ENCODE data around the gene CHD6.
"Not testable (repeated sequence)": the region's sequence is repeated elsewhere in the genome, so short reads cannot be mapped to it uniquely, and the experiment has no call there.

The CHD6 gene

DNA sequence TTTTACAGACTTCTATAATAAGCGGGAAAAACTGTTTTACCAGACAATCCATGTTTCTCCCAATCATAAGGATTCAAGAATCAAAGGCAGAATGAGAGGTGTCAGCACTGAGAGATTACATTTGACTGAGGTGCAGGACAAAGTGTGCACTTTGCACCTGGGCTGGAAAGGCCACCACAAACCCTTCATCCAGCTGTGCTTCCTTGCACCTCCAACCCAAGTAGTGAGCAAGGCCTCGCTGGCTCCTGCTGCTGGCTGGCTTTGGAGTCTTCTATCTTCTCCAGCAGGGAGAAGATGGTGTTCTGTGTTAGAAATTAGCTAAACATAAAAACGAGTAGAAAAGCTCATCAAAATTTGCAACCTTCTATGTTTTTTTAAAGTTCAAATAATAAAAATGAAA is 77.7 kb downstream of the CHD6 start:
- Histone ChIP-seq H3K4me1 (ENCODE audit: control insufficient read depth in 1 of 2, insufficient read depth in 1 of 2, low read depth in 1 of 2, low read length in 1 of 2) (no peaks in the 10 kb centered on the region), H3K36me3 (no peaks in the 10 kb centered on the region), H3K27ac (no peak overlapping the region), H3K9me3 (no peaks in the 10 kb centered on the region), H3K27me3 (no peaks in the 10 kb centered on the region), H3K4me3 (ENCODE audit: low read depth in 1 of 2, low read length in 1 of 2) (no peak overlapping the region)
- TF ChIP-seq, protein P1, sequence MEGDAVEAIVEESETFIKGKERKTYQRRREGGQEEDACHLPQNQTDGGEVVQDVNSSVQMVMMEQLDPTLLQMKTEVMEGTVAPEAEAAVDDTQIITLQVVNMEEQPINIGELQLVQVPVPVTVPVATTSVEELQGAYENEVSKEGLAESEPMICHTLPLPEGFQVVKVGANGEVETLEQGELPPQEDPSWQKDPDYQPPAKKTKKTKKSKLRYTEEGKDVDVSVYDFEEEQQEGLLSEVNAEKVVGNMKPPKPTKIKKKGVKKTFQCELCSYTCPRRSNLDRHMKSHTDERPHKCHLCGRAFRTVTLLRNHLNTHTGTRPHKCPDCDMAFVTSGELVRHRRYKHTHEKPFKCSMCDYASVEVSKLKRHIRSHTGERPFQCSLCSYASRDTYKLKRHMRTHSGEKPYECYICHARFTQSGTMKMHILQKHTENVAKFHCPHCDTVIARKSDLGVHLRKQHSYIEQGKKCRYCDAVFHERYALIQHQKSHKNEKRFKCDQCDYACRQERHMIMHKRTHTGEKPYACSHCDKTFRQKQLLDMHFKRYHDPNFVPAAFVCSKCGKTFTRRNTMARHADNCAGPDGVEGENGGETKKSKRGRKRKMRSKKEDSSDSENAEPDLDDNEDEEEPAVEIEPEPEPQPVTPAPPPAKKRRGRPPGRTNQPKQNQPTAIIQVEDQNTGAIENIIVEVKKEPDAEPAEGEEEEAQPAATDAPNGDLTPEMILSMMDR (IDR thresholded peaks at IDR 0.05) = no peak

DNA sequence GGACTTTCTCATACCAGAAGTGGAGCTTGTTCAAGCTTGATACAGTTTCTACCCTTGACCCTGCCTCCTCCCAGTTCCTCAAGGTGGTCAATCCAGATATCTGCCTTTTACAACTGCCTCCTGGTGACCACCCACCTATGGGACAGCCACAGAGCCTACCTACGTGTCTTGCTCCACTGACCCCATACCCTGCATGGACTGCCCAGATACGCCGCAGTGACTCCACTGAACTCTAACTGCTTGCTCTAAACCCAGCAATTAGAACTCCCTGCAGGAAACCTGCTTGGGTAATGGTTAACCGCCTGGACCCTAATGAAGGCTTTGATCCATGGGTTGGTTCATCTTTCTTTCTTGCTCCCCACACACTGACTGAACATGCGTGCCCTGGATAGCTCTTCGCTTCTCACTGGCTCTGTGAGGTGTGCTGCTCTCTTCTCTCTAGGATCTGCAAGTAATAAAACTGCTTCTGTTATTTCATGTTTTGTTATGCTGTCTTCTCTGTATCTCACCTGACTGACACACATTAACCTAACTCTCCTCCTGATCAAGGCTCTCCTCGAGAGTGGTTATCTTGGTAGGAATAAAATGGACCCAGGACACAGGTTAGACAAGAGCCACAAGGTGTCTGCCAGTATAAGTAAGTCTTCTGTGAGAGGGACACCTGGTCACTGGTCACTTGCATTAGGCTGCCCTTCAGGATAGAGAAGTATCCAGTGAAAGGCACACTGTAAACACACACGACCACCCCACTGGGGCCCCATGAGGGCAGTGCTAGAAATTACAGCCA is 79.2 kb downstream of the CHD6 start:
- TF ChIP-seq, protein P1 (IDR thresholded peaks at IDR 0.05) = no peak
- Histone ChIP-seq H3K4me3 (ENCODE audit: low read depth in 1 of 2, low read length in 1 of 2) (no peak overlapping the region), H3K27me3 (no peaks in the 10 kb centered on the region), H3K9me3 (no peaks in the 10 kb centered on the region), H3K27ac (no peak overlapping the region), H3K4me1 (ENCODE audit: control insufficient read depth in 1 of 2, insufficient read depth in 1 of 2, low read depth in 1 of 2, low read length in 1 of 2) (no peaks in the 10 kb centered on the region), H3K36me3 (no peaks in the 10 kb centered on the region)

DNA sequence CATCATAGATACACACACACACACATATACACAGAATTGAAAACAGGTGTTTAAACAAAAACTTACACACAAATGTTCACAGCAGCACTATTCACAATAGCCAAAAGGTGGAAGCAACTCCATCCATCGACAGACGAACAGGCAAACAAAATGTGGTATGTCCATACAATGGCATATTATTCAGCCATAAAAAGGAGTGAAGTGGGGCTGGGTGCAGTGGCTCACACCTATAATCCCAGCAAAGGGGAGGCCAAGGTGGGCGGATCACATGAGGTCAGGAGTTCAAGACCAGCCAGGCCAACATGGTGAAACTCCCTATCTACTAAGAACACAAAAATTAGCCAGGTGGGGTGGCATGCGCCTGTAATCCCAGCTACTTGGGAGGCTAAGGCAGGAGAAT is 80.3 kb downstream of the CHD6 start:
- H3K27me3 ChIP-seq = no peaks in the 10 kb centered on the region
- H3K4me3 ChIP-seq (ENCODE audit: low read depth in 1 of 2, low read length in 1 of 2) = no peak overlapping the region
- H3K4me1 ChIP-seq (ENCODE audit: control insufficient read depth in 1 of 2, insufficient read depth in 1 of 2, low read depth in 1 of 2, low read length in 1 of 2) = no peaks in the 10 kb centered on the region
- no peaks in the 10 kb centered on the region for H3K9me3 ChIP-seq
- H3K36me3 ChIP-seq = peaks cover under 1% of the 10 kb centered on the region
- no peak overlapping the region for H3K27ac ChIP-seq
- TF ChIP-seq, protein P1 (IDR thresholded peaks at IDR 0.05) = no peak

DNA sequence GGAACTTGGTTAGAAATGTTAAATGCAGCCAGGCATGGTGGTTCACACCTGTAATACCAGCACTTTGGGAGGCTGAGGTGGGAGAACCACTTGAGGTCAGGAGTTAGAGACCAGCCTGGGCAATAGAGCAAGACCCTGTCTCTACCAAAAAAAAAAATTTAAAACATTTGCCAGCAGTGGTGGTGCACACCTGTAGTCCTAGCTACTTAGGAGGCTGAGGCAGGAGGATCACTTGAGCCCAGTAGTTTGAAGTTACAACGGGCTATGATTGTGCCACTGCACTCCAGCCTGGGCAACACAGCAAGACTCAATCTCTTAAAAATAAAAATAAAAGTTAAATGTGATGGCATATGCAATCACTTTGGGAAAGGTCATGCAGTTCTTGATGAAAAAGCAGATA is 82.6 kb downstream of the CHD6 start:
- not testable (repeated sequence) for H3K27me3 ChIP-seq; H3K9me3 ChIP-seq; H3K4me1 ChIP-seq (ENCODE audit: control insufficient read depth in 1 of 2, insufficient read depth in 1 of 2, low read depth in 1 of 2, low read length in 1 of 2); H3K4me3 ChIP-seq (ENCODE audit: low read depth in 1 of 2, low read length in 1 of 2); H3K27ac ChIP-seq
- H3K36me3 ChIP-seq = peaks cover 16% of the 10 kb centered on the region

DNA sequence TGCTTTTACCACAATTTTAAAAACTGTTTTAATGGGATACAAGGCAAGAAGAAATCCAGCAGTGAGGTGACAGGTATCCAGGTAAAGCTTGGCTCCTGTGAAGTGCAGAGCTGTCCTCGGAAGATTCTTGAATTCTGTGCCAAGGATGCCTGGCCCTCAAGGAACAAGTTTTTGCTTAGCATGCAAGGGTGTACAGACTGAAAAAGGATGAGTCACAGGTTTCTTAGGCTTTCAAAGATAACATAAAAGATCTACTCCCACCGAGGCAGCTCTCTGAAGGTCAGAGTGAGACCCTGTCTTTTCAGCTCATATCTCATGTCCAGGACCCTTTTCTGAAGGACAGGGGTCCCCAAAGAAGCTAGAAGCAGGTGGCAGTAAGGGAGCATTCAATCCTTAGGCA is 83.3 kb downstream of the CHD6 start:
- H3K4me1 ChIP-seq (ENCODE audit: control insufficient read depth in 1 of 2, insufficient read depth in 1 of 2, low read depth in 1 of 2, low read length in 1 of 2) = no peaks in the 10 kb centered on the region
- no peak overlapping the region for H3K27ac ChIP-seq
- H3K27me3 ChIP-seq = no peaks in the 10 kb centered on the region
- no peaks in the 10 kb centered on the region for H3K9me3 ChIP-seq
- H3K36me3 ChIP-seq = peaks cover 16% of the 10 kb centered on the region
- H3K4me3 ChIP-seq (ENCODE audit: low read depth in 1 of 2, low read length in 1 of 2) = no peak overlapping the region
- TF ChIP-seq, protein P1 (IDR thresholded peaks at IDR 0.05) = no peak

DNA sequence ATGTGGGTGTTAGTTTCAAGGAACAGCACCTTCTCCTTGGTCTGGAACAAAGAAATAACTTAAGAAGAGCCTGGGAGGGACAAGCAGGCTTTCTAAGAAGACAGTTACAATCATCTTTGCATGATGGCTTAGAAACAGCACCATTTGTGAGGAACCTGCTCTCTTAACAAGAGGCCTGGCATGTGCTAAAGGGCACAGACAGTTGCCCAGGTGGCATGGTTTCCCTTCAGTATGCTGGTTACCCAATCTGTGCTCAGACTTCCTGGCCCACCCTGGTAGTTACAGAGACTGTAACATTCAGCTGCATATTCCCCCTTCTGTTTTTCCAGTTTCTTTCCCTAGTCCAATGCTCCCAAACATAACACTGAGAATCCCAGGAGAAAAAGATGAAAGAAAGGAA is 84.0 kb downstream of the CHD6 start:
- TF ChIP-seq, protein P1 (IDR thresholded peaks at IDR 0.05) = no peak
- peaks cover 16% of the 10 kb centered on the region for H3K36me3 ChIP-seq
- no peaks in the 10 kb centered on the region for H3K9me3 ChIP-seq
- H3K27me3 ChIP-seq = no peaks in the 10 kb centered on the region
- H3K4me1 ChIP-seq (ENCODE audit: control insufficient read depth in 1 of 2, insufficient read depth in 1 of 2, low read depth in 1 of 2, low read length in 1 of 2) = no peaks in the 10 kb centered on the region
- H3K4me3 ChIP-seq (ENCODE audit: low read depth in 1 of 2, low read length in 1 of 2) = no peak overlapping the region
- no peak overlapping the region for H3K27ac ChIP-seq

Measured in neutrophil (primary cell).